ENCODE measurements around the gene YY1AP1. TPM values are rescaled to one million over a fixed set of nuclear protein-coding genes. Genes with fewer than 3 reads are reported as not detected.
A peak's percentile ranks its signal among the peaks of the same experiment; 100 is the strongest.
"Not testable (repeated sequence)": the region's sequence is repeated elsewhere in the genome, so short reads cannot be mapped to it uniquely, and the experiment has no call there.

The YY1AP1 gene
- polyA plus RNA-seq, 3 donors: 14.0 to 93.4 (median 24.3) TPM

GRCh38 chr1:155623357-155623756 lies 65.2 kb downstream of the YY1AP1 start:
- no peaks in the 10 kb centered on the region for H4K20me1 ChIP-seq (ENCODE audit: insufficient read depth, low read length)
- no peak overlapping the region for H3K4me3 ChIP-seq (replicated peaks in 1 of 3; ENCODE audit: low read depth in 2 of 3, low read length in 3 of 3)
- intact Hi-C loops (cut with micrococcal nuclease): no loop called here
- no peaks in the 10 kb centered on the region for H3K79me2 ChIP-seq (ENCODE audit: insufficient read depth, low read length)
- no peak overlapping the region for H3K9ac ChIP-seq (ENCODE audit: insufficient read depth, low read length, poor library complexity, severe bottlenecking)
- Mint-ChIP-seq H3K36me3 (peaks cover 0 to 8% of the 10 kb centered on the region in 2 donors), H3K27me3 (ENCODE audit: low read depth in 3 of 3) (peaks cover 0 to 5% (median 0%) of the 10 kb centered on the region in 3 donors), H3K27ac (no peak overlapping the region), H3K4me1 (peaks cover 6% of the 10 kb centered on the region), H3K9me3 (peaks cover 0 to 18% (median 13%) of the 10 kb centered on the region in 7 donors), H3K4me3 (no peak overlapping the region)
- H3K4me1 ChIP-seq (ENCODE audit: control insufficient read depth in 1 of 2, insufficient read depth in 2 of 2, low read length in 2 of 2): peaks cover 5% of the 10 kb centered on the region in 2 donors
- no peaks in the 10 kb centered on the region for H3K27me3 ChIP-seq (ENCODE audit: control insufficient read depth in 2 of 2, insufficient read depth in 2 of 2, low read length in 2 of 2)
- H3K4me2 ChIP-seq (replicated peaks; ENCODE audit: extremely low read depth, low read length, poor library complexity, severe bottlenecking): no peak overlapping the region
- no peak for DNase-seq
- no peaks in the 10 kb centered on the region for H3K36me3 ChIP-seq (replicated peaks in 1 of 2; ENCODE audit: control insufficient read depth in 1 of 2, insufficient read depth in 2 of 2, low read length in 2 of 2)
- TF ChIP-seq CTCF (IDR thresholded peaks at IDR 0.05): no peak
- H2AFZ ChIP-seq (ENCODE audit: insufficient read depth, low read depth, low read length, poor library complexity, severe bottlenecking): no peak overlapping the region
- H3K9me3 ChIP-seq (replicated peaks in 1 of 2; ENCODE audit: control insufficient read depth in 1 of 2, insufficient read depth in 1 of 2, low read length in 2 of 2): peaks cover 0 to 4% of the 10 kb centered on the region in 2 donors
- WGBS (ENCODE audit: insufficient coverage): 86% methylated on average over 1 of the region's 1 CpG
- H3K27ac ChIP-seq (ENCODE audit: low read depth in 1 of 2, low read length in 2 of 2): no peak overlapping the region

GRCh38 chr1:155622191-155622590 lies 66.4 kb downstream of the YY1AP1 start:
- Mint-ChIP-seq H3K27ac (peak overlapping the region in 1 of 7 donors; percentile 63), H3K36me3 (peaks cover 0 to 8% of the 10 kb centered on the region in 2 donors), H3K4me1 (peaks cover 6% of the 10 kb centered on the region), H3K27me3 (ENCODE audit: low read depth in 3 of 3) (peaks cover 0 to 5% (median 0%) of the 10 kb centered on the region in 3 donors), H3K9me3 (peaks cover 0 to 18% (median 13%) of the 10 kb centered on the region in 7 donors), H3K4me3 (no peak overlapping the region)
- intact Hi-C loops (cut with micrococcal nuclease): no loop called here
- Histone ChIP-seq H3K4me1 (ENCODE audit: control insufficient read depth in 1 of 2, insufficient read depth in 2 of 2, low read length in 2 of 2) (peaks cover 5% of the 10 kb centered on the region in 2 donors), H3K27ac (ENCODE audit: low read depth in 1 of 2, low read length in 2 of 2) (no peak overlapping the region), H3K27me3 (ENCODE audit: control insufficient read depth in 2 of 2, insufficient read depth in 2 of 2, low read length in 2 of 2) (no peaks in the 10 kb centered on the region), H3K4me3 (replicated peaks in 1 of 3; ENCODE audit: low read depth in 2 of 3, low read length in 3 of 3) (no peak overlapping the region), H3K79me2 (ENCODE audit: insufficient read depth, low read length) (no peaks in the 10 kb centered on the region), H3K4me2 (replicated peaks; ENCODE audit: extremely low read depth, low read length, poor library complexity, severe bottlenecking) (no peak overlapping the region), H3K9me3 (replicated peaks in 1 of 2; ENCODE audit: control insufficient read depth in 1 of 2, insufficient read depth in 1 of 2, low read length in 2 of 2) (peaks cover 0 to 4% of the 10 kb centered on the region in 2 donors), H3K36me3 (replicated peaks in 1 of 2; ENCODE audit: control insufficient read depth in 1 of 2, insufficient read depth in 2 of 2, low read length in 2 of 2) (no peaks in the 10 kb centered on the region), H3K9ac (ENCODE audit: insufficient read depth, low read length, poor library complexity, severe bottlenecking) (no peak overlapping the region), H4K20me1 (ENCODE audit: insufficient read depth, low read length) (no peaks in the 10 kb centered on the region), H2AFZ (ENCODE audit: insufficient read depth, low read depth, low read length, poor library complexity, severe bottlenecking) (no peak overlapping the region)
- DNase-seq: peak in 1 of 3 donors; percentile 61
- no peak for TF ChIP-seq CTCF (IDR thresholded peaks at IDR 0.05)
- WGBS (ENCODE audit: insufficient coverage): no CpG with 5 or more reads among the region's 2 CpGs

GRCh38 chr1:155613226-155613625 lies 75.3 kb downstream of the YY1AP1 start:
- H3K4me3 ChIP-seq (replicated peaks in 1 of 3; ENCODE audit: low read depth in 2 of 3, low read length in 3 of 3); H3K4me3 Mint-ChIP-seq; H3K27me3 ChIP-seq (ENCODE audit: control insufficient read depth in 2 of 2, insufficient read depth in 2 of 2, low read length in 2 of 2); H3K79me2 ChIP-seq (ENCODE audit: insufficient read depth, low read length); H3K27me3 Mint-ChIP-seq (ENCODE audit: low read depth in 3 of 3); H3K9me3 Mint-ChIP-seq; H4K20me1 ChIP-seq (ENCODE audit: insufficient read depth, low read length); H2AFZ ChIP-seq (ENCODE audit: insufficient read depth, low read depth, low read length, poor library complexity, severe bottlenecking); H3K4me1 Mint-ChIP-seq; DNase-seq; H3K4me1 ChIP-seq (ENCODE audit: control insufficient read depth in 1 of 2, insufficient read depth in 2 of 2, low read length in 2 of 2); H3K4me2 ChIP-seq (replicated peaks; ENCODE audit: extremely low read depth, low read length, poor library complexity, severe bottlenecking); intact Hi-C loops (cut with micrococcal nuclease); H3K27ac ChIP-seq (ENCODE audit: low read depth in 1 of 2, low read length in 2 of 2); H3K9ac ChIP-seq (ENCODE audit: insufficient read depth, low read length, poor library complexity, severe bottlenecking); H3K9me3 ChIP-seq (replicated peaks in 1 of 2; ENCODE audit: control insufficient read depth in 1 of 2, insufficient read depth in 1 of 2, low read length in 2 of 2): not testable (repeated sequence)
- Mint-ChIP-seq H3K36me3 (peaks cover 16 to 20% of the 10 kb centered on the region in 2 donors), H3K27ac (peak overlapping the region in 1 of 7 donors; percentile 13)
- no CpG with 5 or more reads among the region's 2 CpGs for WGBS (ENCODE audit: insufficient coverage)
- peaks cover 6 to 20% of the 10 kb centered on the region in 2 donors for H3K36me3 ChIP-seq (replicated peaks in 1 of 2; ENCODE audit: control insufficient read depth in 1 of 2, insufficient read depth in 2 of 2, low read length in 2 of 2)

All from CD14-positive monocyte (primary cell).